ENCODE data around the gene GFAP. TPM values are rescaled to one million over a fixed set of nuclear protein-coding genes. Genes with fewer than 3 reads are reported as not detected.

The GFAP gene
- polyA plus RNA-seq, 4 donors: 0.40 to 0.74 (median 0.52) TPM

- DNase-seq (ENCODE audit: low read depth in 4 of 4, low spot score in 3 of 4): no peak
Observed at GRCh38 chr17:44867841-44868240, 47.5 kb downstream of the GFAP start.

GRCh38 chr17:44865931-44866330 lies 49.4 kb downstream of the GFAP start:
- DNase-seq (ENCODE audit: low read depth in 4 of 4, low spot score in 3 of 4): no peak

- peak; percentile 58 to 68 (median 66) for DNase-seq (ENCODE audit: low read depth in 4 of 4, low spot score in 3 of 4)
Observed at GRCh38 chr17:44865231-44865660, 50.1 kb downstream of the GFAP start.

GRCh38 chr17:44864831-44865230 lies 50.5 kb downstream of the GFAP start:
- no peak for DNase-seq (ENCODE audit: low read depth in 4 of 4, low spot score in 3 of 4)

- no peak for DNase-seq (ENCODE audit: low read depth in 4 of 4, low spot score in 3 of 4)
Observed at GRCh38 chr17:44863061-44863918, 52.0 kb downstream of the GFAP start.

GRCh38 chr17:44862278-44862914 lies 52.9 kb downstream of the GFAP start:
- DNase-seq (ENCODE audit: low read depth in 4 of 4, low spot score in 3 of 4): no peak

GRCh38 chr17:44859701-44860100 lies 55.6 kb downstream of the GFAP start:
- DNase-seq (ENCODE audit: low read depth in 4 of 4, low spot score in 3 of 4): no peak

- DNase-seq (ENCODE audit: low read depth in 4 of 4, low spot score in 3 of 4): peak in 1 of 4 donors; percentile 20
Observed at GRCh38 chr17:44854192-44854591, 61.1 kb downstream of the GFAP start.

Other genes with a start within 250 kb of the GFAP start
- 10 to 100 TPM; 33.1 to 38.6 (median 35.8) TPM for gene CCDC43, start 225.7 kb downstream of the GFAP start, polyA plus RNA-seq (ENCODE audit: insufficient read length in 4 of 4)
- gene DBF4B, start 206.8 kb downstream of the GFAP start, polyA plus RNA-seq (ENCODE audit: insufficient read length in 4 of 4): 10 to 100 TPM in 2 of 4 donors, 1 to 10 TPM in 2; 9.2 to 13.9 (median 11.7) TPM
- 1 to 10 TPM; 2.2 to 3.7 (median 2.7) TPM for gene ADAM11, start 156.5 kb downstream of the GFAP start, polyA plus RNA-seq (ENCODE audit: insufficient read length in 4 of 4)
- gene GJC1, start 85.2 kb downstream of the GFAP start, polyA plus RNA-seq (ENCODE audit: insufficient read length in 4 of 4): 10 to 100 TPM; 20.4 to 23.2 (median 21.4) TPM
- 1 to 10 TPM; 1.0 to 1.8 (median 1.2) TPM for gene HIGD1B, start 67.6 kb downstream of the GFAP start, polyA plus RNA-seq (ENCODE audit: insufficient read length in 4 of 4)
- 100 to 1,000 TPM; 101 to 120 (median 114) TPM for gene EFTUD2, start 16.1 kb downstream of the GFAP start, polyA plus RNA-seq (ENCODE audit: insufficient read length in 4 of 4)
- gene KIF18B, start 32.3 kb upstream of the GFAP start, polyA plus RNA-seq (ENCODE audit: insufficient read length in 4 of 4): 10 to 100 TPM; 10.5 to 12.3 (median 11.3) TPM
- gene C1QL1, start 52.8 kb upstream of the GFAP start, polyA plus RNA-seq (ENCODE audit: insufficient read length in 4 of 4): 1 to 10 TPM; 1.7 to 4.0 (median 2.1) TPM
- 10 to 100 TPM; 49.7 to 59.9 (median 52.8) TPM for gene DCAKD, start 136.1 kb upstream of the GFAP start, polyA plus RNA-seq (ENCODE audit: insufficient read length in 4 of 4)
- gene NMT1, start 145.8 kb upstream of the GFAP start, polyA plus RNA-seq (ENCODE audit: insufficient read length in 4 of 4): 10 to 100 TPM; 65.8 to 73.9 (median 67.3) TPM
- gene PLCD3, start 217.0 kb upstream of the GFAP start, polyA plus RNA-seq (ENCODE audit: insufficient read length in 4 of 4): 10 to 100 TPM; 24.3 to 38.3 (median 27.9) TPM
- 10 to 100 TPM; 12.4 to 15.4 (median 13.5) TPM for gene ACBD4, start 220.2 kb upstream of the GFAP start, polyA plus RNA-seq (ENCODE audit: insufficient read length in 4 of 4)
- 10 to 100 TPM; 41.5 to 47.5 (median 42.9) TPM for gene HEXIM1, start 233.0 kb upstream of the GFAP start, polyA plus RNA-seq (ENCODE audit: insufficient read length in 4 of 4)
- gene HEXIM2, start 246.4 kb upstream of the GFAP start, polyA plus RNA-seq (ENCODE audit: insufficient read length in 4 of 4): 10 to 100 TPM; 12.8 to 16.5 (median 13.5) TPM

Measured in right renal pelvis (tissue), 4 donors.